Heart right ventricle (tissue), 16 donors: ENCODE data around the gene RGL1. TPM values are rescaled to one million over a fixed set of nuclear protein-coding genes. Genes with fewer than 3 reads are reported as not detected.

ENCODE experiments used
- ATAC-seq, 8 donors: fragments of 200-7000 bp; cut with Tn5 transposase; one replicate each; pipeline ENCODE4 v1.9.1; 2020; ENCODE audit warnings: mild to moderate bottlenecking in 8 of 8, moderate library complexity in 8 of 8, moderate number of reproducible peaks in 1 of 8
- DNase-seq, 2 donors: peaks; one replicate each; pipeline ENCODE4 v3.0.0-alpha.2; 2020
- H3K27ac ChIP-seq, 10 donors: fragments of 200-600 bp; sonication (generic) in 2 of 10; one replicate each; pipeline versions ENCODE4 v1.5.0 to v1.8.0; 2020 to 2022; ENCODE audit warnings: mild to moderate bottlenecking in 3 of 10
- H3K27me3 ChIP-seq, 7 donors: fragments of 200-600 bp; one replicate each; pipeline ENCODE4 v1.8.0; 2021 to 2022; ENCODE audit warnings: mild to moderate bottlenecking in 2 of 7
- H3K36me3 ChIP-seq, 9 donors: fragments of 200-600 bp; sonication (generic) in 1 of 9; one replicate each; pipeline versions ENCODE4 v1.5.0 to v1.8.0; 2020 to 2022; ENCODE audit warnings: mild to moderate bottlenecking in 2 of 9
- H3K4me1 ChIP-seq, 9 donors: fragments of 200-600 bp; sonication (generic) in 1 of 9; one replicate each; pipeline versions ENCODE4 v1.5.0 to v1.8.0; 2020 to 2022; ENCODE audit warnings: mild to moderate bottlenecking in 4 of 9
- H3K4me3 ChIP-seq, 10 donors: fragments of 200-600 bp; sonication (generic) in 2 of 10; one replicate each; pipeline versions ENCODE4 v1.5.0 to v1.8.0; 2020 to 2022; ENCODE audit warnings: mild to moderate bottlenecking in 7 of 10, moderate library complexity in 2 of 10
- H3K9me3 ChIP-seq, 11 donors: fragments of 200-600 bp in 10 of 11; sonication (generic) in 2 of 11; one replicate each; pipeline versions ENCODE4 v1.5.0 to v1.8.0; 2013 to 2022; ENCODE audit warnings: mild to moderate bottlenecking in 2 of 11, control low read depth in 1 of 11, moderate library complexity in 1 of 11
- WGBS, 2 donors: extraction: QIAGEN DNeasy Blood & Tissue Kit; methylation state at CpG; one replicate each; pipeline ENCODE4 v1.1.7; 2013; ENCODE audit warnings: inconsistent platforms in 1 of 2; 5-methylcytosine and 5-hydroxymethylcytosine counted together
- intact Hi-C, 10 donors: fragments of 100-400 bp; cut with DNase I; formaldehyde crosslinking; loops; one replicate each; pipeline versions ENCODE4 v1.11.1 to v1.14.2; 2022
- polyA plus RNA-seq, 2 donors: library from polyadenylated mRNA; stranded (reverse); fragments of 200-250 nt; gene quantifications; one replicate each; pipeline ENCODE4 v1.2.3, GENCODE V29; 2013
- total RNA-seq, 10 donors: library from RNA; stranded (reverse); fragmentation: NEBNext Ultra II Directional in 3 of 10; extraction: Animal tissue kit (Norgen Biotek cat#: 25700) in 3 of 10; gene quantifications; one replicate each; pipeline versions ENCODE4 v1.2.1 to v1.2.4, GENCODE V29; 2021 to 2023
- TF ChIP-seq, protein P1 (sequence below), 9 donors: fragments of 200-600 bp; sonication (generic) in 2 of 9; IDR thresholded peaks; one replicate each; pipeline versions ENCODE4 v1.5.0 to v1.8.0; 2021 to 2022; ENCODE audit warnings: antibody characterized with exemption in 9 of 9, mild to moderate bottlenecking in 5 of 9, moderate library complexity in 1 of 9
- donor health status: Arrhythmogenic right ventricular cardiomyopathy.
- donor health status: ischemic (EF 13 %, LVEDD 7.1; RV severe dilation, severe dysfunction).
- donor health status: healthy with polysubstance abuse.
- donor health status: DM: no; HTN: yes; CAD: no.
- donor health status: DM: no; HTN: no; CAD: no.
- donor health status: ischemic (EF 25% LVEDD 6.9; RV normal size, moderate dysfunction).
- donor health status: ischemic (EF 25% LVEDD 5.7; RV mildly dilated, moderate dysfunction).
- donor health status: healthy.
- donor health status: DM: yes; HTN: yes; CAD: no.
- donor health status: Ischemic cardiomyopathy.
- donor health status: ischemic (EF 35%, LVEDD 5.7; RV mildly dilated, moderate dysfunction).
- donor health status: nonischemic (EF 11% LVEDD 7.7; RV severe dilation, severe dysfunction).
- donor health status: DM: yes; HTN: yes; CAD: no.
- donor health status: PGD.
- donor health status: ischemic (EF 29% LVEDD 5.4; RV normal size, mild dysfunction).
- donor health status: nonischemic (EF 23%, LVEDD 6.1; RV moderate dilation, normal function).

RGL1 gene
- total and polyA plus RNA-seq, 12 donors = 3.8 to 33.4 (median 18.4) TPM

DNA sequence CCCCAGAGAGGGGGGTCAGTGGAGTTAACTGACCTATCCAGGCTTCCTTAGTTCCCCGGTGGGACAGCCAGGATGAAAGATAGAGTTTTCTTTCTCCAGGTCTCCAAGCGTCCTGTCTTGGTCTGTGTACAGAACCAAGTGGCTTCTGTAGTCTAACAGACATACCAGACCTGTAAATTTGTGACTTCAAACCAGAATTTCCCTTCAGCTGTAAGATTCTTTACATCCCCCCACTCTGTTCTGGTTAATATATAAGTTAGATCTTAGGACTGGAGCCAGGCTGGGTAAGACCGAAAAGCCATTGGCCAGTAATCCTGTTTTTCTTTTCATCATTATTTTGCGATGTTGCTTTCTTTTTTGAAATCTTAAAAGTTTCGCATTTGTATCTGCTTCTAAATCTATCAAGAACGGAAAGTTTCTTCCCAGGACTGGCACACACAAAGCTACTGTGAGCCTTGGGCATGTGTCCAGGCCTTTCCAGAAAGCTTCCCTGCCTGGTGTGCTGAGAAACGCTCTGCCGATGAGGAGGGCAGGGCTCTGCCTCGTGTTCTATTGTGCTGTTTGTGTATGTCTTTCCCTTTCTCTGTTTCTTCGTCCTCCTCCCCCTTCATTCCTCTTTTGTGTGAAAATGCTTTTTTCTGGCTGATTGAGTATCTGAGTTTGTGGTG is 72.3 kb downstream of the RGL1 start:
- Histone ChIP-seq H3K4me3 (peak overlapping the region in 6 of 10 donors; percentile 8 to 32 (median 24)), H3K27me3 (no peaks in the 10 kb centered on the region), H3K36me3 (peaks cover 0 to 20% (median 0%) of the 10 kb centered on the region in 9 donors), H3K27ac (peak overlapping the region in 9 of 10 donors; percentile 28 to 85 (median 64)), H3K9me3 (no peaks in the 10 kb centered on the region), H3K4me1 (peaks cover 23 to 99% (median 83%) of the 10 kb centered on the region in 9 donors)
- DNase-seq = peak; percentile 43 to 56
- intact Hi-C loops = loop anchor here in 2 of 10 donors (5.0 kb wide), 3 partner anchors 35 to 40 kb away; no protein-coding TSS in a partner anchor
- TF ChIP-seq, protein P1, sequence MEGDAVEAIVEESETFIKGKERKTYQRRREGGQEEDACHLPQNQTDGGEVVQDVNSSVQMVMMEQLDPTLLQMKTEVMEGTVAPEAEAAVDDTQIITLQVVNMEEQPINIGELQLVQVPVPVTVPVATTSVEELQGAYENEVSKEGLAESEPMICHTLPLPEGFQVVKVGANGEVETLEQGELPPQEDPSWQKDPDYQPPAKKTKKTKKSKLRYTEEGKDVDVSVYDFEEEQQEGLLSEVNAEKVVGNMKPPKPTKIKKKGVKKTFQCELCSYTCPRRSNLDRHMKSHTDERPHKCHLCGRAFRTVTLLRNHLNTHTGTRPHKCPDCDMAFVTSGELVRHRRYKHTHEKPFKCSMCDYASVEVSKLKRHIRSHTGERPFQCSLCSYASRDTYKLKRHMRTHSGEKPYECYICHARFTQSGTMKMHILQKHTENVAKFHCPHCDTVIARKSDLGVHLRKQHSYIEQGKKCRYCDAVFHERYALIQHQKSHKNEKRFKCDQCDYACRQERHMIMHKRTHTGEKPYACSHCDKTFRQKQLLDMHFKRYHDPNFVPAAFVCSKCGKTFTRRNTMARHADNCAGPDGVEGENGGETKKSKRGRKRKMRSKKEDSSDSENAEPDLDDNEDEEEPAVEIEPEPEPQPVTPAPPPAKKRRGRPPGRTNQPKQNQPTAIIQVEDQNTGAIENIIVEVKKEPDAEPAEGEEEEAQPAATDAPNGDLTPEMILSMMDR (IDR thresholded peaks at IDR 0.05) = no peak
- 24 to 35% methylated on average over 10 of the region's 10 CpGs for WGBS, 2 donors
- ATAC-seq = peak in 6 of 8 donors; percentile 39 to 65 (median 56)

DNA sequence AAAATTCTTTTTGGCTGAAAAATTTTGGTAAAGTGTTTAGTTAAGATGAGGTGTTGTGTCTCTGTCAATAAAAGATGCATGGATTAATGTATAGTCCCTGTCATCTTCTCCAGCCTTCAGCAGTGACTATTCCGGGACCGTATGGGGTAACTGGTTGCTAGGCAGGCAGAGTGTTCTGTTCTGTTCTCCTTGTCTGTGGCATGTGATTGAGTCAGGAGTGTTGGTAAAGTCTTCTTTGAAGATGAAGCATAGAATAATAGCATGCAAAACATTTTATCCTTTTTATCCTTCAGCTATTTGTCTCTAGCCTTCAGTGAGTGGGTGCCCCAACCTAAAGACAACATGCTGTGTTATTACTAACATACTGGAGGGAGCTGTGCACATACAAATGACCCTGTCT is 74.6 kb downstream of the RGL1 start:
- Histone ChIP-seq H3K27ac (peak overlapping the region in 2 of 10 donors; percentile 72 to 80), H3K4me1 (peaks cover 22 to 98% (median 75%) of the 10 kb centered on the region in 9 donors), H3K27me3 (no peaks in the 10 kb centered on the region), H3K36me3 (peaks cover 0 to 34% (median 7%) of the 10 kb centered on the region in 9 donors), H3K9me3 (no peaks in the 10 kb centered on the region), H3K4me3 (no peak overlapping the region)
- ATAC-seq (peak in 2 of 8 donors; percentile 54 to 65), DNase-seq (no peak)
- intact Hi-C loops = loop anchor here in 2 of 10 donors (5.0 kb wide), 3 partner anchors 37 to 42 kb away; no protein-coding TSS in a partner anchor
- WGBS, 2 donors = 48 to 62% methylated on average over 2 of the region's 2 CpGs
- TF ChIP-seq, protein P1 (IDR thresholded peaks at IDR 0.05) = no peak

DNA sequence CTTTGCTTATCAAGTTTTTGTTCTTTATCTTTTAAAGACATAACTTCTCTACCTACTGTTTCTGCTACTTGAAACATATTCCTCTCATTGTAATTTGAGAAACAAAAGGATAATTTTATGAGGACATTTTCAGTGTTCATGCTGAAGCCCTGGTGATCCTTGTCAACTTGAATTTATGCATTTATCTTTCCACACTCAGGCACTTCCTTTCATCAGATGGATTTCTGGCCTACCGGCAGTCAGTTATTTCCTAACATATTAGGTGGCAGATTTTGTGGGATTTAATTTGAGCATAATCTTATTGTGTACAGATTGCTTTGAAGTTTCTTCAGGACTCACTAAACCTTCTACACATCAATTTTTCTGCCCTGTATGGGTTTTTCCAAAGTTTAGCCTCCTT is 75.0 kb downstream of the RGL1 start:
- no peak overlapping the region for H3K4me3 ChIP-seq
- 47 to 54% methylated on average over 1 of the region's 1 CpG for WGBS, 2 donors
- TF ChIP-seq, protein P1 (IDR thresholded peaks at IDR 0.05) = no peak
- no peak for DNase-seq
- peaks cover 22 to 98% (median 70%) of the 10 kb centered on the region in 9 donors for H3K4me1 ChIP-seq
- H3K27ac ChIP-seq = peak overlapping the region in 2 of 10 donors; percentile 72 to 80
- no peak for ATAC-seq
- H3K27me3 ChIP-seq = no peaks in the 10 kb centered on the region
- H3K36me3 ChIP-seq = peaks cover 0 to 39% (median 12%) of the 10 kb centered on the region in 9 donors
- intact Hi-C loops = loop anchor here in 2 of 10 donors (5.0 kb wide), 3 partner anchors 37 to 43 kb away; no protein-coding TSS in a partner anchor
- no peaks in the 10 kb centered on the region for H3K9me3 ChIP-seq

DNA sequence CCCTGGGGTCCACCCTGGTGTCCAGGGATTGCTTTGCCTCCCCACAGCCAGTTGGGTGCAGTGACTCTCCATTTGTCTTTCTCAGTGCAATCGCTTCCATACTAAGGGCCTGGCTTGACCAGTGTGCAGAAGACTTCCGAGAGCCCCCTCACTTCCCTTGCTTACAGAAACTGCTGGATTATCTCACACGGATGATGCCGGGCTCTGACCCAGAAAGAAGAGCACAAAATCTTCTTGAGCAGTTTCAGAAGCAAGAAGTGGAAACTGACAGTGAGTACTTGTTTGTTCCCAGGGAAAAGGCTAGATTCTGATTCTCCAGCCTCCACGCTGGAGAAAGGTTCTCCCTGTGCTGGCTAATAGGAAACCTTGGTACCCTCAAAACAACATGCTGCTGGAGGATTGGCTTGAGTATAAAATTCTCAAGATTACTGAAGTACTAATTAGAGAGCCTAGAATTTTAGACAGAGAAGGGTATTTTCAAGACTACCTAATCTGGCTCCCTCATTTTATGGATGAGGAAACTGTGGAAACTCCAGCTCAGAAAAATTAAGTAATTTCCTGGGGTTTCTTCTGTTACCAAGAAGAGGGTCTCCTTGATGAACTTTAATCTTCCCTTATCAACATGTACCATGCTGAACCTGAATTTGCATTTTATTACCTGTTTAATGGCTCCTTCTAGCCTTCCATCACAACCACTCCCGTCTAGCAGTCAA is 75.8 kb downstream of the RGL1 start:
- Histone ChIP-seq H3K27ac (peak overlapping the region in 7 of 10 donors; percentile 19 to 80 (median 62)), H3K9me3 (no peaks in the 10 kb centered on the region), H3K4me3 (no peak overlapping the region), H3K4me1 (peaks cover 22 to 96% (median 63%) of the 10 kb centered on the region in 9 donors), H3K36me3 (peaks cover 0 to 46% (median 17%) of the 10 kb centered on the region in 9 donors), H3K27me3 (no peaks in the 10 kb centered on the region)
- ATAC-seq (no peak), DNase-seq (no peak)
- WGBS, 2 donors = 79% methylated on average over 6 of the region's 6 CpGs
- TF ChIP-seq, protein P1 (IDR thresholded peaks at IDR 0.05) = no peak
- intact Hi-C loops = no loop called here
